HG03460 (cell line): ENCODE data around the gene MSH5.
A peak's percentile ranks its signal among the peaks of the same experiment; 100 is the strongest.
"Not testable (repeated sequence)": the region's sequence is repeated elsewhere in the genome, so short reads cannot be mapped to it uniquely, and the experiment has no call there.

Experiments
- ATAC-seq: cut with Tn5 transposase; IDR thresholded peaks from one replicate; pipeline ENCODE4 v1.9.1; 2021; ENCODE audit not compliant: unreplicated experiment

The MSH5 gene

DNA sequence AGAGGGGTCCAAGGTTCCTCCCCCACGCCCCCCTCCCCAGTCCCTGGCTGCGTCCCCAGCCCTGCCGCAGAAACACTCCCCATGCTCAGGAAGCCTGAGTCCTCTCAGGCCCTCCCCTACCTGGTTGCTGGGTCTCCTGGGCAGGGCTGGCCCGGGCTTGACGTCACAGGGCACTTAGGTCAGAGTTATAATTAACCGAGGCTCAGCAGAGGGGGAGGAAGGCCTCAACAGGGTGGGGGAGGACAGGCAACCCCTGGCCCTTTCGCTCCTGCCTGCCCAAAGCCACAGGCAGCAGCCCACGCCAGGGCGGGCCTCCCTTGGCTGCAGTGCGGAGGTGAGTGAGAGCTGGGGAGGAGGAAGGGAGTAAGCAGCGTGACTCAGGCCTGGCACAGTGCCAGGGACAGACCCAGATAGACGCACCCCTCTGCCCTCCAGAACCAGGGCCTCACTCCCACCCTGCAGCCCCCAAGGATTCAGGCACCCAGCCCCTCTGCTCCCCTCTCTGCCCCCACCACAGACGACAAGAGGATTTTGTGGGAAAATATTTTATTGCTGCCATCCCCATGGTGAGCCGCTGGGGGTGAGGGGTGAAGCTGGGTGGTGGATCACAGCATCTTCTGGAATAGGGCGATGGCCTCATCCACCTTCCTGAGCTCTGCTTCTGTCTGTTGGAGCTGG, 37.3 kb downstream of the MSH5 start, which contains the start of gene VWA7:
Gene VWA7, minus strand, starts transcription at position 340 of the 678 bp plus-strand sequence. CDS start 549 bp downstream, outside the sequence.
- peak; percentile 72 for ATAC-seq

DNA sequence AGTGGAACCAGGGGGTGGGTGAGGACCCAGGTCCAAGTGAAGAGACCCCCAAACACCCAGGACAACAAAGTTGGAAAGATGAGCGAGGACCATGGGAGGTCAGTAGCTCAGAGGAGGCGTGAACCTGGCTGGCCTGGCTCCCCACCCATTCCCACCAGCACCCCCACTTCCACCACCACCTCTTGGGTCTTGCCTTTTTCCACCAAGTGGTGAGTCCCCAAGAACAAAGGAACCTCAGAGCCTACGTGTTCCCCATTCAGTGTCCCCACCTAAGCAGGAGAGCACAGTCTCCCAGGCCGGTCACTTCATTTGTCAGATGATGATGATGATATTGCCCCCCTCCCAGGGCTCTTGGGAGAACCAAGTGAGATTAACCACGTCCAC, 37.9 kb downstream of the MSH5 start:
- no peak for ATAC-seq

DNA sequence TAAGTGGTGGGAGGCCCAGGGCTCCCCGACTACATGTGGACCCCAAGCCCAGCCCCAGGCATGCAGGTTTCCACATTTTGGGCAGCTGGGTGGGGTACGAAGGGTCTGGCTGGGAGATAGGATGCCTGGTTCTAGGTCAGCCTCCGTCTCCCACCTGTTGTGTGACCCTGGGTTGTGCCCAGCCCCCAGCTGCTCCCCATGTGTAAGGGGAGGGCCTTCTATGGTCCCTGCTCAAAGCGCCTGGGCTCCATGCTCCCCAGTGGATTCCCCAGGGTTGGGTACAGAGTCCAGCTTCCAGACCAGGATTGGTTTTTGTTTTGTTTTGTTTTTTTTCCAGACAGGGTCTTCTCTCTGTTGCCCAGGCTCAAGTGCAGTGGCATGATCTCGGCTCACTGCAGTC, 38.4 kb downstream of the MSH5 start:
- no peak for ATAC-seq

DNA sequence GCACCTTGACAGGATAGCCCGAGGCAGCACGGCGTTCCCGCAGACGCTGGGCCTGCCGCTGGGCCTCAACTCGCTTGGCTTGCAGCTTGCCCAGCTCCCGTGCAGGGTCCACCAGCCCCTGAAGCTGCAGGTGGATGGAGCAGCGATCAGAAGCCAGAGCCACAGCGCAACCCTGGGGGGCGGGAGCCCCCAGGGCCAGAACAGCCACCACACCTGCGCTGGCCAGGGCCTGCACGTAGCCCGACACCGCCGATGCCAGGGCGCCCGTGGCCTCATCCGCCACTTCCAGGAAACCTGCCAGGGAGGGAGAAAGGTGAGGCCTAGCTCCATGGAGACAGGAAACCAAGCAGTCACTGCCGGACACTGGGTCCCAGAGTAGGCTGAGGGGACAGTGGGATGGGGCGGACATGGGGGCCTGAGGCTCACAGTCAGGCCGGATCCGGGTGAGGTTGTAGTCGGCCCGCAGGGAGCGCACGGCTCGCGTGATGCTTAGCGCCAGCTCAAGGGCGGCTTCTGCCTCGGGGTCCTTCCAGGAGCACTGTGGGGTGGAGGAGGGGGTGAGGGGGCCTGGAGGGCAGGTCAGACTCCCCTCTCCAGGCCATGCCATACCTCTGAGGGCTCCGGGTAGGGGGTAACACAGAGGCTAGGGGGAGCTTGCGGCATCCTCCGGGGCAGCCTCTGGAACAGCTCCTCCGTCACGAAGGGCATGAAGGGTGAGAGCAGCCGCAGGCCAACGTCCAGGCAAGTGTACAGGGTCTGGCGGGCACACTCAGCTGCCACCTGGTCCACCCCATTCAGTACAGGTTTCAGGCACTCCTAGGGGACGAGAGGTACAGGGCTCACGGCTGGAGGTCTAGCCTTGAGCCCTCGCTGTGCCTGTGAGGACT, 39.4 kb downstream of the MSH5 start:
- ATAC-seq, result no peak

DNA sequence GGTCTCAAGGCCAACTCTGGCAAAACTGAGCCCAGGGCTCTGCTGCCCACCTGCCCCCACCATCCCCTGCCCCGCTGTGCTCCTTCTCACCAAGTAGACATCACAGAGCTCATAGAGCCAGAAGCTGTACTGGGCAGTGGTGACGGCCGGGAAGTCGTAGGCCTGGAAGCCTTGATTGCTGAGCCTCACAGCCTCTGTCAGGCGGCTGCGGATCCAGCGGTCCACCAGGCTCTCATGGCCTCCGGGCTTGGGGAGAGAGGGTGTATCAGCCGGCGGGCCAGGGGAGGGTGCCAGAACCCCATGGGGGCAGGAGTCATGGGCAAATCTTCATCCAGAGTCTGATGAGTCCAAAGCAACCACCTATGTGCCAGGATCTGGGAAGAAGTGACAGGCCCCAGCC, 40.1 kb downstream of the MSH5 start:
- no peak for ATAC-seq

DNA sequence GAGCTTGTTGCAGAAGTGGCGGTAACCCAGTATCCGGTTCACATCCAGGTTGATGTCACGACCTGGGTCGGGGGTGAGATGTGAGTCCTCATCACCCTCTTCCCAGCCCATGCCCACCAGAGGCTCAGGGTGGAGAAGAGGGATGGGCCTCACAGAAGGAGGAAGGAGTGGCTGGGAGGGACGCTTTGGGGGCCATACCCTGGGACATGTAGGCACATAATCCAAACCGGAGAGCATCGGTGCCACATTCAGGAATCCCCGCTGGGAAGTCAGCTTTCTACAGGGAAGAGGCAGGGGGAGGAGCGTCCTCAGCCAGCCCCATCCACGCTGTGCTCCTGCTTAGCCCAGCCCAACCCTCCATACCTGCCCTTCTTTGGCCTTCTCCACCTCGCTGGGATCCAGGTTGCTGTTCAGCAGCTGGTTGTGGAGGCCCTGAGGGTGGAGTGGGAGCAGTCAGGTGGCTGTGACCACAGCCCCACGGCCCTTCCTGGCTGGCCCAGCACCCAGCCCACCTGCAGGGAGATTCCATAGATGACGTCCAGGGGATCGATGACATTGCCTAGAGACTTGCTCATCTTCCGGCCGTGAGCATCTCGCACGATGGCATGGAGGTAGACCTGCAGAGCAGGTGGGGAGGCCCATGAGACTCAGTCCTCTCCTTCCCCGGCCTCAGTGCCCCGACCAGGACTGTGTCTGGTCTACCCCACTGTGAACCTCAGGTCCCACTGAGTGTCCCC, 40.9 kb downstream of the MSH5 start:
- no peak for ATAC-seq

DNA sequence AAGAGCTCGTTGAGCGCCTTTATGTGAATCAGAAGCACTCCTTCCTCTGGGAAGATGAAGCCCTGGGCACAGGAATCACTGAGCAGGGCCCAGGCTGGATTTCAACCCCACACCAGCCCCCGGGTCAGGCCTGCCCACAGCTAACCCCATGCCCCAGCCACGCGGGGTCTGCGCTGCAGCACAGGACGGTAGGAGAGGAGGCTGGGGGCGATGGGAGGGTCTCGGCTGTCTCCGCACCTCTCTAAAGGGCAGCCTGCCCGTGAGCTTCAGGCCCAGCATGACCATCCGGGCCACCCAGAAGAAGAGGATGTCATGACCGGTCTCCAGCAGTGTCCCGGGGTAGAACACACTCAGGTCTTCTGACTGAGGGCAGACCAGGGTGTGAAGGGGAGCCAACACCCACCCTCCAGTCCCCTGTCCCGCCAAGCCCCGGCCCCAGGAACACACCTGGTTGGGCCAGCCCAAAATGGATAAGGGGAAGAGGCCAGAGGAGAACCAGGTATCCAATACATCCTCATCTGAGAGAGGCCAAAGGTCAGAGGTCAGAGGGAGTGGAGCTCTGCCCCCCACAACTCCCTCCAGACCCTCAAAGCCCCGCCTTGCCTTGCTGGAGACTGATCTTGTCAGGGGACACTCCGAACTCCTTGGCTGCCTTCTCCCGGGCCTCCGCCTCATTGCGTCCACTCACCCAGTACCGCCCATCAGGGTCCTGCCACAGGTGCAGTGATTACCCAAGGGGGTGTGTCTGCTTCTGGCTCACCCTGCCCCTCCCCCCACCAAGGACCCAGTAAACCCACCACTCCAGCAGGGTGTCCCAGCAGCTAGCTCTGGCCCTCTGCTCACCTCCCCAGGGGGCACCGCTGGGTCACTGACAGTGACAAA, 41.7 kb downstream of the MSH5 start:
- ATAC-seq, result no peak

DNA sequence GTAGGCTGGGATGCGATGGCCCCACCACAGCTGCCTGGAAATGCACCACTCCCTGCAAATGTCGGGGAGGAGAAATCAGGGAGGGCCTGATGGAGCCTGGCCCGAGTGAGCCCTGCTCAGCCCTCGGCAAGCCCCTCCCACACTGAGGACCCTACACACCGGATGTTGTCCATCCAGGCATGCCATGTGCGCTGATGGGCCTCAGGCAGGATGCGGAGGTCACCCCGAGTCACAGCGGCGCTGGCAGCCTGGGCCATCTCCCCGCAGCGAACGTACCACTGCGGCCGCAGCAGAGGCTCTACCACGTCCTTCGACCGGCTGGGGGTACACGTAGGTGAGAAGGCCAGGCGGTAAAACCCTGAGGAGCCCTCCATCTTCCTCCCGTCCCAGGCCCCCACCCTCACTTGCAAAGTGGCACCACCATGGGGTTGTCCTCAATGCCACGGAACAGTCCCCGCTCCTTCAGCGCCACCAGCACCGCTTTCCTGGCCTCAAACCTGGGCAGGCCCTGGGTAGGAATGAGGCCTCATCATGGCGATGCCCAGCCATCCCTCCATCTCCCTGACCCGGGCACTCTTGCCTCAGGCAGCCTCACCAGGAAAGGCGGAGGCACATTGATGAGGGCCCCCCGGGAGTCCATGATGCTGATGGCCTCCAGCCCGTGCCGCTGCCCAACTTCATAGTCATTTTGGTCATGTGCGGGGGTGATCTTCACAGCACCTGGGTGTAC, 42.5 kb downstream of the MSH5 start:
- ATAC-seq, result no peak

DNA sequence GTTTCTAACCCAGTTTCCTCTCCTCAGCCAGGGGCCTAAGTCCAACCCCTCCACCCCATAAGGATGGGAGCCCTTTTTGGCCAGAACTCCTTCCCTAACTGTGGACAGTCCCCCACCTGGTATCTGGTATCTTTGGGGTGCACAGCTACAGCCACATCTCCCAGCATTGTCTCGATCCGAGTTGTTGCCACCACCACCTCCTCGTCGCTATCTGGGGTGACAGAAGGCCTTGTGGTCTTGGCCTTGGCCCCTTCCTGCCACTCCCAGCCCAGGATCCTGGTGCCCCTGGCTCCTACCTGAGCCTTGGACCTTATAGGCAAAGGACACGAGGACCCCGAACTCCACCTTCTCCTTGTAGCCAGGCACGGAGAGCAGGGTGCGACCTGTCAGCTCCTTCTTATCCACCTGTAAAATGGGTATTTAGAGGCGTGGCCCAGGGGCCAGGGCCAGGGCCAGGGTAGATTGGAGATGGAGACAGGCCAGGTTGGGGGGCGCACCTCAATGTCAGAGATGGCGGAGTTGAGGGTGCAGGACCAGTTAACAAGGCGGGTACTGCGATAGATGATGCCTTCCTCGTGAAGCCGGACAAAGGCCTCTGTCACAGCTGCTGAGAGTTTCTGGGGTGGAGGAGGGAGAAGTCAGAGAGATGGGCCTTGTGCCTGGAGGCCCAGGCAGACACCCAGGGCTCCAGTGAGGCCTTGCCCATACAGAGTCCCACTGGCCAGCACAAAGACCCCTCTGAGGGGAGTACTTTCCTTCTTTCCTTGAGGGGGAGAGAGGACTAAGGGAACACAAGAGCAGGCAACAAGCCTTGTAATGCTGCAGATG, 44.5 kb downstream of the MSH5 start:
- ATAC-seq, result no peak

DNA sequence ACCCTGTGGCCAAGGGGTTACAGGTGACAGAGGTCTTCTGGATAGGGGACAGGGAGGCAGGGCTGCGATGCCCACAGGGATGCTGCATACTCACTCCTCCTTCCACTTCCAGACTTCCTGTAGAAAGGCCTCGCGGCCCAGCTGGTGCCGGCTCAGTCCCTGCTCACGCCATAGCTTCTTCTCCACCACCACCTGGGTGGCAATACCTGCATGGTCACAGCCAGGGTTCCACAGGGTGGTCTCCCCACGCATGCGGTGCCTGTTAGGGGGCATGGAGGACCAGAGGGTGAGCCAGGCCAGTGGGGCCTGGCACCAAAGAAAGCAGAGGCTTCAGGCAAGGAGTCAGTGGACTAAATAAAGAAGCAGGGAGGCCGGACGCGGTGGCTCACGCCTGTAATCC, 45.7 kb downstream of the MSH5 start:
- no peak for ATAC-seq

DNA sequence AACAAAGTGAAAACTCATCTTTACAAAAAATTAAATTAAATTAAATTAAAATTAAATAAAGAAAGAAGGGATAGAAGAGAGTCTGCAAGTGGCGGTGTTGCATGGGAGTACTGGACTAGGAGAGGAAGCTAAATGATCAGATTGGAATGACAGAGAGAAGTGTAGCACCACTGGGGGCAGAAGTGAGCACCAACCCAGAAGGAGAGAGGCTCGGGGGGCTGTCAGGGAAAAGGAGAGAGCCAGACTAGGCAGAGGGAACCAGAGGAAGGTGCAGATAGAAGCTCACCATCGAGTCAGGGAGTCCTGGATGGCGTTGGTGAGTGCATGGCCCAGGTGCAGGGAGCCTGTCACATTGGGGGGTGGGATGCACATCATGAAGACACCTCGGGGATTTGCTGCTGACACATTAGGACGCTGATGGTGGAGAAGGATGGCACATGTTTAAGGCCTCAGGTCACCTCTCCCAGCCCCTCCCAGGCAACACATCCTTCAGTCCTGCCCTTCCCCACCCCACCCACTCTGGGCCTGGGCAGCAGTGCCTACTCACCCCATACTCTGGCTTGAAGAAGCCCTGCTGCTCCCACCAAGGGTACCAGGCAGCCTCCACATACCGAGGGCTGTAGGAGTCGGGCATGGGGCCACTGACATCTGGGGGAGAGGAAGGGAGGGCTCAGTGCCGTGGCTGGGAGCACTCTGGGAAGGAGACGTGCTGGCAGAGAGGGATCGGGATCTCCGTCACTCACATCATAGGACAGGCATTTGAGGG, 51.7 kb downstream of the MSH5 start:
- no peak for ATAC-seq

DNA sequence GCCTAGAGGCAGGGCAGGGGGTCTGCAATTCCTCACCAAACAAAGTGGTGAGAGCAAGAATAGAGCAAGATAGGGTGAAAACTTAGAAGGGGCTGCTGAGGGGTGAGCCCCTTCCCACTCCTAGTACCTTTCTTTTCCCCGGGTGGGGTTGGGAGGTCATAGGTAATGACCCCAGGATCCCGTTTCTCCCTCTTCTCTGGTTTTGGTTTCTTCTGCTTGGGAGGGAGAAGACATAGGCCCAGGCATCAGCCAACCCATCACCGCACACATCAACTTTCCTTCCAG, 52.2 kb downstream of the MSH5 start:
- no peak for ATAC-seq

DNA sequence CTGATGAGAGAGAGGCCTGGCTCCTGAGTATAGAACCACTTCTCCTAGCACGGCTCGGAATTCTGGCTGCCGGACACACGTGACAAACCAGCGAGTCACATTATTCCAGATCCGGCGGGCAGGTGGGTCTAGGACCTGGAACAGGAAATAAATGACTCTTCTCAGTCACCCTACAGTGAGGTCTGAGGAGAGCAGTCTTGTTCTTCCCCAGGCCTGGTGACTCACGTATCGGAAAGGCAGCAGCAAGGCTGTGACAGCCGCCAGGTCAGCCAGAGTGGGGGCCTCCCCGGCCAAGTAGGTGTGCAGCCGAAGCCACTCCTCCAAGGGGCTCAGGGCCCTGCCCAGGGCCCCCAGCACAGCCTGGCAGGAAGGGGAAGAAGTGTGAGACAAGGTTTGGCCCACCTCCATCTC, 53.0 kb downstream of the MSH5 start:
- ATAC-seq, result no peak

DNA sequence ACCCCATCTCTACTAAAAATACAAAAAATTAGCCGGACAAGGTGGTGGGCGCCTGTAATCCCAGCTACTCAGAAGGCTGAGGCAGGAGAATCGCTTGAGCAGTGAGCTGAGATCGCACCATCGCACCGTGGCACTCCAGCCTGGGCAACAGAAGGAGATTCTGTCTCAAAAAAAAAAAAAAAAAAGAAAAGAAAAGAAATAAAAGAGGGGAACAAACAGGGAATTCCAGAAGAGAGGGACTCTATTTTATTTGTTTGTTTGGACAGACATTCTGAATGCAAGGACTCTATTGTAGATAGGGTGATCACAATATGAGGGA, 54.1 kb downstream of the MSH5 start:
- ATAC-seq, result not testable (repeated sequence)

DNA sequence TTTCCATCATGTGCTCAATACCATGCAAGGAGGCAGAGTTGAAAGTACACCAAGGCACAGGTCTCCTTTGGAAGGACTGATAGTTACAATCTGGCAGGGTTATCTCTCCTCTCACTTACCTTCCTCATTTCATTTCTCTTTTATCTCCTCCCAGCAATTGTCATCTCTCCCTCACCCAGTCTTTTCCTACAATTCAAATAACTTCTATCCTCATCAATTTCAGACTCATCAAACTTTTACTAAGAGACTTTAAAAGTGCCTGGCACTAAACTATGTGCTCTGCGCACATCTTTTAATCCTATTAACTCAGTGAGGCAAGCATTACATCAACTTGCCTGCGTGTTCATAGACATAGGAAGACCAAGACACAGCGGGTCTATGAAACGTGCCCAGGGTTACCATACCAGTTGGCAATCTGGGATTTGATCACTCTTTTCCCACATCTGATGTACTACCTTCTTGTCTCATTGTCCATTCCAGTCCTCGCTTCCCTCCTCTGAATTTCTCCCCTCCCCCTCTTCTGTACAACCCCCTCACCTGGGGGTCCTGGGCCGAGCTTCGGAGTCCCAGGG, 54.6 kb downstream of the MSH5 start:
- ATAC-seq, result no peak

DNA sequence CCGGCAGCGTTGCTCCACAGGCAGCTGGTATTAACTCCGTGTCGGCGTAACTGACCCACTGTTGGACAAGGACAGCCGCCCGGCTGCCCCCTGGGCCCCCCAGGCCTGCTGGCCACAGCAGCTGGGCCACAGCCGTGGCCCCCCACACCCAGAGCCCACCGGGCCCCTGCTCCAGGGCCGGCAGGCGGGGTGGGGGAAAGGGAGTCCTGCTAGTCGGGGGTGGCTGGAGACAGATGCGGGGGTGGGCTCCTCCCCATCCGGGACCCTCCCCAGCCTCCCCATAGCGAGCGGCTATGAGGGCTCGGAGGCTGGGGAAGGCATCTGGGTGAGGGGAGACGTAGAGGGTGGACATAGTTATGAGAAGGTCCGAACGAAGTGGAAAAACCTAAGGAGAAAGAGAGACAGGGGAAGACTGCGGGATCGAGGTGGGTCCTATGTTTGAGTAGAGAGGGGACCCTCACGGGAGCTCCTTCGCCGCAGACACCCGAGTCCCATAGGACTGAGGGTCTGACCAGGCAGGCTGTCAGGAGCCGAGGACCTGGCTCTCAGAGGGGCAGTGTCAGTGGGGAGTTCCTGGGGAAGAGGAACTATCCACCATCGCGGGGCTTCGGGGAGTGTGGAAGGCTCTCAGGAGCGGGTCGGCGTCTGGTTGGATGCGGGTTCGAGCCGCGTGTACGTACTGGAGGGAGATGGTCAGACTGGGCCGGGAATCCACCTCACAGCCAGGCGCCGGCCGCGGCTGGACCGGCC, 55.2 kb downstream of the MSH5 start:
- ATAC-seq, result no peak

DNA sequence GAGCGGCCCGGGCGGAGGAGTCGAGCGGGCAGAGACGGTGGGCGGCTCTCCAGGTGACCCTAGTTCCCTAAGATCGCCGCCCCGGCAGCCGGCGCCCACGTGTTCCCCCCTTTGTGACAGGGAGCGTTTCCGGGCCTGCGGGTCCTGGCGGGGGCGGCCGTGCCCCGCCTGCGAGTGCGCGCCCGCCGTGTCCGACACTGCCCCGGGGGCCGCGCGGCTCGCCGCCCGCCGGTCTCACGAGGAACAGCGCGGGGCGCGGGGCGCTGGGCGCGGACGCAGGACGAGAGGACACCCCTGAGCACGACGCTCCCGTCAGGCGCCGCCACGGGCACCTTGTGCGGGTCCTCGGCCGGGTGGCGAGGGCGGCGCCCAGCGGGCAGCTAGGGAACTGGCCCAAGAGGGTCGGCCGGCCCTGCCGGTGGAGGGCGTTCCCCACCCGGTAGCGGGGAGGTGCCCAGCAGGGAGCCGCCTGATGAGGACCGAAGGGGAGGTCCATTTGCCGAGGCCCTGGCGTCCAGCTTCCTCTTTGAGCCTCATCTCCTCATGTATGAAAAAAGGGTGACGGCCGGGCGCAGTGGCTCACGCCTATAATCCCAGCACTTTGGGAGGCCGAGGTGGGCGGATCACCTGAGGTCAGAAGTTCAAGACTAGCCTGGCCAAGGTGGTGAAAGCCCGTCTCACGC, 56.0 kb downstream of the MSH5 start, which contains the start of gene VARS1:
Gene VARS1, minus strand, starts transcription at position 137 of the 683 bp plus-strand sequence. CDS start 535 bp downstream, outside the sequence.
- ATAC-seq, result no peak
